ENCODE data around the gene NEO1.

DNA sequence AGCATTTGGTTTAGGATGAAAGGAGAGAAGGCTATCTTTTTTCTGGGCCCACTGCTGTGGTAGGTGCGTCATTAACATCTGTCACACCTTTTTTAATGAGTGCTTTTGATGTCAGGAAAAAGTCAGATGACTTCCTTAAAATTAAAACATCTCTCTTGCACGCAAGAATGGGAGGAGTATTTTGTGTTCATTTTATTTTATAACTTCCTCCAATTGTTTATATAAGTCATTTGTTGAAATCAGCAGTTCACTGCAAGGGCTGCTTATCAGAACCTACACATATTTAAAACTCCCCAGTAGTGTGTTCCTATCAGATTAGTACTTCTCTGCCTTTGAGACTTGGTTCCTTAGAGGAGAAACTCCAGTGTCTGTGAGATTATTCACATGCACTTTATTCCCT, 143.8 kb downstream of the NEO1 start:
- TF ChIP-seq POLR2A (IDR thresholded peaks at IDR 0.05) (no peak), POLR2AphosphoS5 (IDR thresholded peaks at IDR 0.05) (no peak)
- TF ChIP-seq, protein P1, sequence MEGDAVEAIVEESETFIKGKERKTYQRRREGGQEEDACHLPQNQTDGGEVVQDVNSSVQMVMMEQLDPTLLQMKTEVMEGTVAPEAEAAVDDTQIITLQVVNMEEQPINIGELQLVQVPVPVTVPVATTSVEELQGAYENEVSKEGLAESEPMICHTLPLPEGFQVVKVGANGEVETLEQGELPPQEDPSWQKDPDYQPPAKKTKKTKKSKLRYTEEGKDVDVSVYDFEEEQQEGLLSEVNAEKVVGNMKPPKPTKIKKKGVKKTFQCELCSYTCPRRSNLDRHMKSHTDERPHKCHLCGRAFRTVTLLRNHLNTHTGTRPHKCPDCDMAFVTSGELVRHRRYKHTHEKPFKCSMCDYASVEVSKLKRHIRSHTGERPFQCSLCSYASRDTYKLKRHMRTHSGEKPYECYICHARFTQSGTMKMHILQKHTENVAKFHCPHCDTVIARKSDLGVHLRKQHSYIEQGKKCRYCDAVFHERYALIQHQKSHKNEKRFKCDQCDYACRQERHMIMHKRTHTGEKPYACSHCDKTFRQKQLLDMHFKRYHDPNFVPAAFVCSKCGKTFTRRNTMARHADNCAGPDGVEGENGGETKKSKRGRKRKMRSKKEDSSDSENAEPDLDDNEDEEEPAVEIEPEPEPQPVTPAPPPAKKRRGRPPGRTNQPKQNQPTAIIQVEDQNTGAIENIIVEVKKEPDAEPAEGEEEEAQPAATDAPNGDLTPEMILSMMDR (IDR thresholded peaks at IDR 0.05): no peak
